Measurements from ENCODE around the gene MRPS31. TPM values are rescaled to one million over a fixed set of nuclear protein-coding genes. Genes with fewer than 3 reads are reported as not detected.

Gene MRPS31
- total RNA-seq, 1 experiment from 2014 or later = 22.8 TPM

DNA sequence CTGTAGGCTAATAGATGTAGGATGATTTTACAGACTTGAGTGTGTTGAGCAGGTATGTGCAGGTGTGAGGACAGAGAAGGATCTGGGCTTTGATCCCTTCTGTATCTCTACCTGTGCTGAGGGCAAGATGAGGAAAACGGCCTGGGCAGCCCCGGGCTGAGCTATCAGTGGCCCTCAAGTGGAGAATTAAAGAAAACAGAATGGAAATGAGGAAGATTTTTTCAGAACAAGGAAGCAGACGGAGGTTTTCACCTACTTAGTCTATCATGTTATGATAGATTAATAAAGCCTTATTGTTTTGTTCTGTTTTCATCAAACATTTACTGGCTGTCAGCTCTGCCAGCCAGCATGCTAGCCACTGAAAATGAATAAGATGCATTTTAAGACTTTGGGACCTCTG, 82.2 kb downstream of the MRPS31 start:
- intact Hi-C loops (cut with micrococcal nuclease) = loop anchor here (10.0 kb wide), 1 partner anchor 1634 kb away; no protein-coding TSS in a partner anchor
- BruUV-seq (replicated peaks) = no TSS peak

DNA sequence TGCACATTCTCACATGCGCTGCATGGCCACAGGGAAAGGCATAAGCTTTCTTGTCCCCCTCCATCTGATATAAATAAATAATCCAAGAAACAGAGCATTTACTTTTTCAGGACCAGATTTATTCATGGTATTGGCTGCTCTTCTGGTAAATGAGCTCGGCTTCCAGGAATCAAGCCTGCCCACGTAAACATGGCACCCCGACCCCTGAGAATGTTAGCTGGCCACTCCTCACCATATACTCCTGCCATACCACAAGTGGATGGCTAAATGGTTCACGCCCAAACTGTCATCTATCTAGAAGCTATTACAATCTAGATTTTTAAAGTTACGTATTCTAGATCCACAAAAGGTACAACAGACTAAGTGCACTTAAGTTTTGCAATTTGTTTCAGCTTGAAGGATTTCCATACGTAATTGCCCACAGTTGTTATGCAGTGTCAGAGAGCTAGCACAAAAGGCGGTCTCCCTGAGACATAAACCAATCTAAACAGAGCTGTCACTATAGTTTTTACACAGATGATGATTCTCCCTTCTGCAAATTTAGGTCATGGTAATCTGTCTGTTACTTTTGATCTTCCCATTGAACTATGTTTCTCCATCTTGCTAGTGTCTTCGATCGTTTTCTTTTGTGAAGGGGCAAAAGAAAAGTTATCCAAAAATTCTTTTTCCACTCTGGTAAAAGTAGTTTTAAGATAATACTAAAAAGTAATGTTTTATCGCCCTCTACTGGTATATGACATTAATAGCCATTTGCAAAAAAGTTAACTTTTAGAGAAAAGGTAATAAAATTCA, 88.3 kb downstream of the MRPS31 start:
- Histone ChIP-seq H3K36me3 (ENCODE audit: control insufficient read depth in 1 of 2, insufficient read depth in 2 of 2, low read length in 2 of 2) (no peaks in the 10 kb centered on the region), H3K9me3 (ENCODE audit: control insufficient read depth in 1 of 2, insufficient read depth in 1 of 2, low read depth in 1 of 2, low read length in 2 of 2) (no peaks in the 10 kb centered on the region), H3K27ac (ENCODE audit: low read depth, low read length) (no peak overlapping the region), H2AFZ (ENCODE audit: low read depth, low read length, poor library complexity, severe bottlenecking) (no peak overlapping the region), H3K9me2 (ENCODE audit: insufficient read depth) (no peaks in the 10 kb centered on the region), H4K20me1 (ENCODE audit: insufficient read depth) (no peaks in the 10 kb centered on the region), H3K4me3 (replicated peaks in 1 of 2; ENCODE audit: low read depth in 1 of 2, low read length in 2 of 2) (no peak overlapping the region), H3K4me2 (ENCODE audit: low read length) (no peak overlapping the region), H3K4me1 (ENCODE audit: control insufficient read depth in 1 of 2, insufficient read depth in 2 of 2, low read length in 2 of 2) (no peaks in the 10 kb centered on the region), H3K27me3 (ENCODE audit: insufficient read depth, low read length) (no peaks in the 10 kb centered on the region), H3K9ac (ENCODE audit: low read length) (no peak overlapping the region), H3K79me2 (ENCODE audit: insufficient read depth, low read length) (no peaks in the 10 kb centered on the region)
- RAD21 ChIA-PET (ENCODE audit: low non-redundant PET in 1 of 2, low total read pairs in 2 of 2, uncharacterized antibody in 2 of 2, unreplicated experiment in 2 of 2) = interaction anchor here (0.9 to 1.5 kb wide), 2 partner anchors 614 to 999 kb away, joined by 3 to 7 read pairs (median 6); no protein-coding TSS in a partner anchor
- 0 out of 2 replicates have a peak, but pooled peaks have one; percentile 30 for ATAC-seq
- DNase-seq (ENCODE audit: low read depth, low spot score) = no peak
- CTCF ChIA-PET = interaction anchor here (0.6 to 3.2 kb wide), 11 partner anchors 9 to 1632 kb away, joined by 3 to 25 read pairs (median 6); no protein-coding TSS in a partner anchor
- BruUV-seq (replicated peaks) = no TSS peak
- intact Hi-C loops (cut with micrococcal nuclease) = loop anchor here (1.0 to 10.0 kb wide), 6 partner anchors 613 to 1628 kb away; no protein-coding TSS in a partner anchor
- POLR2A ChIA-PET = no interaction called here
- TF ChIP-seq, protein P1, sequence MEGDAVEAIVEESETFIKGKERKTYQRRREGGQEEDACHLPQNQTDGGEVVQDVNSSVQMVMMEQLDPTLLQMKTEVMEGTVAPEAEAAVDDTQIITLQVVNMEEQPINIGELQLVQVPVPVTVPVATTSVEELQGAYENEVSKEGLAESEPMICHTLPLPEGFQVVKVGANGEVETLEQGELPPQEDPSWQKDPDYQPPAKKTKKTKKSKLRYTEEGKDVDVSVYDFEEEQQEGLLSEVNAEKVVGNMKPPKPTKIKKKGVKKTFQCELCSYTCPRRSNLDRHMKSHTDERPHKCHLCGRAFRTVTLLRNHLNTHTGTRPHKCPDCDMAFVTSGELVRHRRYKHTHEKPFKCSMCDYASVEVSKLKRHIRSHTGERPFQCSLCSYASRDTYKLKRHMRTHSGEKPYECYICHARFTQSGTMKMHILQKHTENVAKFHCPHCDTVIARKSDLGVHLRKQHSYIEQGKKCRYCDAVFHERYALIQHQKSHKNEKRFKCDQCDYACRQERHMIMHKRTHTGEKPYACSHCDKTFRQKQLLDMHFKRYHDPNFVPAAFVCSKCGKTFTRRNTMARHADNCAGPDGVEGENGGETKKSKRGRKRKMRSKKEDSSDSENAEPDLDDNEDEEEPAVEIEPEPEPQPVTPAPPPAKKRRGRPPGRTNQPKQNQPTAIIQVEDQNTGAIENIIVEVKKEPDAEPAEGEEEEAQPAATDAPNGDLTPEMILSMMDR (IDR thresholded peaks at IDR 0.05 in 2 of 3, conservative IDR thresholded peaks at IDR 0.05 in 1 of 3; ENCODE audit: borderline replicate concordance in 1 of 3, insufficient read depth in 1 of 3, low read depth in 2 of 3, low read length in 2 of 3) = peak; percentile 30 to 63 (median 53); a peak in 5 of 6 replicates
- TF ChIP-seq TCF7L2 (IDR thresholded peaks at IDR 0.05; ENCODE audit: borderline replicate concordance, extremely low read depth, insufficient read depth, insufficient read length) (no peak), RAD21 (IDR thresholded peaks at IDR 0.05; ENCODE audit: low read depth) (peak; percentile 64), ZNF274 (IDR thresholded peaks at IDR 0.05; ENCODE audit: low read depth, low read length) (no peak)
- TF ChIP-seq, protein P2, sequence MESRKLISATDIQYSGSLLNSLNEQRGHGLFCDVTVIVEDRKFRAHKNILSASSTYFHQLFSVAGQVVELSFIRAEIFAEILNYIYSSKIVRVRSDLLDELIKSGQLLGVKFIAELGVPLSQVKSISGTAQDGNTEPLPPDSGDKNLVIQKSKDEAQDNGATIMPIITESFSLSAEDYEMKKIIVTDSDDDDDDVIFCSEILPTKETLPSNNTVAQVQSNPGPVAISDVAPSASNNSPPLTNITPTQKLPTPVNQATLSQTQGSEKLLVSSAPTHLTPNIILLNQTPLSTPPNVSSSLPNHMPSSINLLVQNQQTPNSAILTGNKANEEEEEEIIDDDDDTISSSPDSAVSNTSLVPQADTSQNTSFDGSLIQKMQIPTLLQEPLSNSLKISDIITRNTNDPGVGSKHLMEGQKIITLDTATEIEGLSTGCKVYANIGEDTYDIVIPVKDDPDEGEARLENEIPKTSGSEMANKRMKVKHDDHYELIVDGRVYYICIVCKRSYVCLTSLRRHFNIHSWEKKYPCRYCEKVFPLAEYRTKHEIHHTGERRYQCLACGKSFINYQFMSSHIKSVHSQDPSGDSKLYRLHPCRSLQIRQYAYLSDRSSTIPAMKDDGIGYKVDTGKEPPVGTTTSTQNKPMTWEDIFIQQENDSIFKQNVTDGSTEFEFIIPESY (IDR thresholded peaks at IDR 0.05; ENCODE audit: extremely low read depth, insufficient replicate concordance, low read length) = no peak

More for the DNA sequence above, 82.2 kb downstream of the MRPS31 start:
- Histone ChIP-seq H4K20me1 (ENCODE audit: insufficient read depth) (no peaks in the 10 kb centered on the region), H3K4me2 (ENCODE audit: low read length) (no peak overlapping the region), H2AFZ (ENCODE audit: low read depth, low read length, poor library complexity, severe bottlenecking) (no peak overlapping the region), H3K79me2 (ENCODE audit: insufficient read depth, low read length) (no peaks in the 10 kb centered on the region), H3K4me3 (replicated peaks in 1 of 2; ENCODE audit: low read depth in 1 of 2, low read length in 2 of 2) (no peak overlapping the region), H3K4me1 (ENCODE audit: control insufficient read depth in 1 of 2, insufficient read depth in 2 of 2, low read length in 2 of 2) (peaks cover 0 to 4% of the 10 kb centered on the region in 2 experiments; a peak in 1 of 4 replicates), H3K27ac (ENCODE audit: low read depth, low read length) (no peak overlapping the region), H3K27me3 (ENCODE audit: insufficient read depth, low read length) (no peaks in the 10 kb centered on the region), H3K9me2 (ENCODE audit: insufficient read depth) (no peaks in the 10 kb centered on the region), H3K9ac (ENCODE audit: low read length) (no peak overlapping the region), H3K9me3 (ENCODE audit: control insufficient read depth in 1 of 2, insufficient read depth in 1 of 2, low read depth in 1 of 2, low read length in 2 of 2) (no peaks in the 10 kb centered on the region), H3K36me3 (ENCODE audit: control insufficient read depth in 1 of 2, insufficient read depth in 2 of 2, low read length in 2 of 2) (no peaks in the 10 kb centered on the region)
- POLR2A ChIA-PET = no interaction called here
- DNase-seq (ENCODE audit: low read depth, low spot score) (no peak), ATAC-seq (no peak)
- TF ChIP-seq SP1 (IDR thresholded peaks at IDR 0.05; ENCODE audit: low read depth) (no peak), POLR2A (IDR thresholded peaks at IDR 0.05; ENCODE audit: borderline replicate concordance, extremely low read depth, insufficient read depth, insufficient read length) (no peak), YY1 (IDR thresholded peaks at IDR 0.05; ENCODE audit: extremely low read depth, insufficient replicate concordance, low read depth, low read length) (no peak)
- TF ChIP-seq, protein P2 (IDR thresholded peaks at IDR 0.05; ENCODE audit: extremely low read depth, insufficient replicate concordance, low read length) = no peak
- CTCF ChIA-PET = no interaction called here
- RAD21 ChIA-PET (ENCODE audit: low non-redundant PET in 1 of 2, low total read pairs in 2 of 2, uncharacterized antibody in 2 of 2, unreplicated experiment in 2 of 2) = no interaction called here
